GM18502 (cell line): Measurements from ENCODE around the gene CST7.
"Not testable (repeated sequence)": the region's sequence is repeated elsewhere in the genome, so short reads cannot be mapped to it uniquely, and the experiment has no call there.

Source experiments
- ATAC-seq: cut with Tn5 transposase; IDR thresholded peaks from one replicate; pipeline ENCODE4 v1.9.1; 2021; ENCODE audit warnings: mild to moderate bottlenecking; ENCODE audit not compliant: unreplicated experiment, poor library complexity

CST7 gene

DNA sequence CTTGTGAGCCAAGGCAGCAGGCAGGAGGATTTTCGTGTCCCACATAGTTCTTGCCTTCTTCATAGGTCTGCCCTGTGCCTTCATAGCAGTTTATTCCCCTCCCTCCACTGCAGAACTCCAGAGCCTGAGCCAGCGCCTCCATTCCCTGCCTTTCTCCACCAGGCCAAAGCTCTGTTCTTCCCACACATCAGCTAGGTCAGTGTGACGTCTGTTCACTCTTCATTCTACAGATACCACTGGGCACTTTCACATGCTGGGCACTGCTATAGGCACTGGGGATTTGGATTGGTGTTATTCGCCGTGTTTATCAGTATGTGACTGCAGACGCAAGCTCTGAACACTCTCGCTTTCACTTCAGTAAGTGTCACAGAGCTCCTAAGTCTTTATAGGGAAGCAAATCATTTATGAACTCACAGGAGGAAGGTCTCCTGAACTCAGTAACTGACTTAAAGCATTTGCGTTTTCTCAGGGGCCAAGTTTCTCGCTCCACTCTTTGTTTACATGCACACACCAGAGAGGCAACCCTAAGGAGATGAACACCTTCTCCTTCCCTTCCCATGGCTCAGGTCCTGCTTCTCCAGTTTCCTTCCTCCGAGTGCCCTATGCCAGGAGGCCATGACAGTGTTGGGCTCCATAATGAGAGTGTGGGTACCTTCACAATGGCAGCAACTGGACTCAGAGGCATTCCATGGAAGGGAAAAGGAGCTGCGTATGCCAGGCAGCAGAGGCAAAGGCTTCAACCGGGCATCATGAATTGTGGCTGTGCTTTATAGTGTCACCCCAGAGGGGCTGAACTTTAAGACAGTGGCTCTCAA, 49.8 kb downstream of the CST7 start:
- no peak for ATAC-seq

DNA sequence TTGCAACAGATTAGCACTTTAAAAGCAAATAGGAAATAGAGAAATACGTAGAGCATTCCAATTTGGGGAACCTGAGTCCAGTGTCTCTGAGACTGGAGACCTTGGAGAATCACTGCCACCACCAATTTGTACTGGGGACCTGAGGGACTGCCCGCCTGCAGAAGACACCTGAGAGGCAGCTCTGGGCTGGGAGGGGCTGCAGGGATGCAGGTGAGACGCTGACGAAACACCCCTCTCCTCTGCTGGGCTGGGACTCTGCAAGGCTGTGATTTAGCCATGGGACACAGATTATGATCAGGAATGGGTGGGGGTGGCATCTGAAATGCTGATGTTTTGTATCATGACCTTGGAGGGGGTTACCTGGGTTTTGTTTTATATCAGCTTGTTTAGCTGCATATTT, 50.5 kb downstream of the CST7 start:
- ATAC-seq, result no peak

DNA sequence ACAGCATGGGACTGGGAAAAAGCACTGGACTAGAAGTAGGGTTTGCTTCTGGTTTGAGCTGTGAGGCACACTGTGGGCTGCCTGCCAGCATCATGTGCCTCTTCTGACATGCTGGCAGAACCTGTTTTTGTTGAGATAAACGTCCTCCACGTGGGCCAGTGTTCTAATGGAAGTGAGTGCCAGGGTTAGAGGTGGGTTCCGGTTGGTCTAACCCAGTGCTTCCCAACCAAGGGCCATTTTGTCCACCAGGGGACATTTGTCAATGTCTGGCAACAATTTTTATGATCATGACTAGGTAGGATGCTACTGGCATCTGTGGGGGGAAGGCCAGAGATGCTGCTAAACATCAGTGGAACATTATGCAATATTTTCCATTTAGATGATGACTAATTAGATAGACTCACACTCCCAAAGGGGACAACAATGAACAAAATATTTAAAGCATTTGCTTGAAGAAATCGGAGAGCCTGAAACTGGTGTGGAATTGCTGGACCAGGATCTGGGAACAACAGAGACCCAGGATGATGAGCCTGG, 51.3 kb downstream of the CST7 start:
- no peak for ATAC-seq

DNA sequence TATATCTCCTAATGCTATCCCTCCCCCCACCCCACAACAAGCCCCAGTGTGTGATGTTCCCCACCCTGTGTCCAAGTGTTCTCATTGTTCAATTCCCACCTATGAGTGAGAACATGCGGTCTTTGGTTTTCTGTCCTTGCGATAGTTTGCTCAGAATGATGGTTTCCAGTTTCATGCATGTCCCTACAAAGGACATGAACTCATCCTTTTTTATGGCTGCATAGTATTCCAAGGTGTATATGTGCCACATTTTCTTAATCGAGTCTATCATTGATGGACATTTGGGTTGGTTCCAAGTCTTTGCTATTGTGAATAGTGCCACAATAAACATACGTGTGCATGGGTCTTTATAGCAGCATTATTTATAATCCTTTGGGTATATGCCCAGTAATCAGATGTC, 52.3 kb downstream of the CST7 start:
- ATAC-seq, result not testable (repeated sequence)

DNA sequence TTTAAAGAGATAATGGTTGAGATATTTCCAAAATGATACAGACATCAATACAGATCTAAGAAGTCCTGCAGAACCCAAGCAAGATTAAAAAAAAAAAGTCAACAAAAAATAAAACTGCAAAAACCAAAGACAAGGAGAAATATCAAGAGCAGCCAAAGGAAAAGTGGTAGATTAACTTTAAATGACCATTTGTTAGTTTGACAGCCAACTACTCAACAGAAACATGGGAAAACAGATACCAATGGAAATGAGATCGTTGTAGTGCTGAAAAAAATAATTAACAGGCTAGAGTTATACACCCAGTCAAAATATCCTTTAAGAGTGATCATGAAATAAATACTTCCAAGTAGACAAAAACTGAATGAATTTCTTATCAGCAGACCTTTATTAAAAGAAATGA, 53.9 kb downstream of the CST7 start:
- no peak for ATAC-seq

DNA sequence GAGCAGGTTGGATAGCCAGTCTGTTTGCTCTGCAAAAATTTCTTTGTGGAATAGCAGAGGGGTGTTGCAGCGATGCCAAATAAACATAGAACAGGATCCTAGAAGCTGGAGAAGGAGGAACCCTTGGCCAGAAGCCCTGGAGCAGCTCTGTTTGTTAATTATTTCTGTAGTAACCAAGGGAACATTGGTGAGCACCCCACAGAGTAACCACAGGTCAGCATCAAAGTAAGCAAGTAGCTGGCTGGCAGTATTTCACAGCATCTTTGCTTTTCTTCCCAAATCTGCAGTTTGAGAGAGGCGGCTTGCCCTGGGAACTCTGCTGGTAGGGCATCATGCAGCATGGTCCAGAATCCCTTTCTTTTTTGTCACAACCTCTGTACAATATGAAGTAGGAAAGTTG, 56.2 kb downstream of the CST7 start:
- ATAC-seq, result no peak

DNA sequence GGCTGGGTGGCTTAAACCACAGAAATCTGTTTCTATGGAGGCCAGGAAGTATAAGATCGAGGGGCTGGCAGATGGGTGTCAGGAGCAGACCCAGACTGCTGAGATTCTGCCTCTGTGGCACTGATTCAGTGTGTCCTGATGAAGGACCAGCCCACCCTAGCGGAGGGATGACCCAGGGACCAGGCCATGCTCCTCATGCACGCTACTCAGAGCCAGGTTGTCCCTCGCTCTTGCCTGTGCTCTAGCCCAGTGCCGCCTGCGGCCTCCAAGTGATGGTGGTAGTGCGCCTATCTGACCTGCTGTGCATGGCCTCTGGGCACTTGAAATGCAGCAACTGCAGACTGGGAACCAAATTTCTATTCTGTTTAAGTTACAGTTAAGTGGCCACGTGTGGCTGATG, 56.6 kb downstream of the CST7 start:
- ATAC-seq, result no peak

DNA sequence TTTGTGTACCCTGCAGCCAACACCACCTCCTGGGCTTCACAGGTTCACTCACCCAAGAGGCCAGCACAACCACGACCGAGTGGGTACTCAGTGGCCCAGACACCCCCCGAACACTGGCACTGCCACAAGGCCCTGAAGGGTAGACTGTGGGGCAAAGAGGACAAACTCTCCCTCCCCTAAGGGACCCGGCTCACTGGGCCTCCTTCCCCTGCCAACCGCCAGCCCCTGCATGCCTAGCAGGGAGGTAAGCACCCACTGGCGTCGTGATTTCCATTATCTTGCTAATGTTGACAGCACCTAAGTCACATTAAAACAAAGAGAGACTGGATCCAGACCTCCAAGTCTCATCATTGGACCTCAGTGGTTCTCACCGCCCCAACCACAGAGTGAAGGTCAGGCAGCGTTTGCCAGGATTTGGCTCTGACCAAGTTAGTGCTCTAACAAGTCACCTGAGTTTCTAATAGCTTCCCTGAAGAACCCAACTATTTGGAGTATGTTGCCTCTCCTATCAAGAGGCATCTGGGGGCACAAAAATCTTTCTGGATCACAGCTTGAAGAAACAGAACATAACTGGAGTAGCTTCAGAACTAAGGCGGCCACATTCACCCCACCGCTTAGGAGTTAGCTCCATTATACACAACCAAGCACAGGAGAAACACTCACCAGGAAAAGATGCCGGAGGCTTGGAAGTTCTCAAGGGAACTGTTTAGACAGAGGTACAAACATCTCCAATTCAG, 57.5 kb downstream of the CST7 start:
- ATAC-seq, result no peak

DNA sequence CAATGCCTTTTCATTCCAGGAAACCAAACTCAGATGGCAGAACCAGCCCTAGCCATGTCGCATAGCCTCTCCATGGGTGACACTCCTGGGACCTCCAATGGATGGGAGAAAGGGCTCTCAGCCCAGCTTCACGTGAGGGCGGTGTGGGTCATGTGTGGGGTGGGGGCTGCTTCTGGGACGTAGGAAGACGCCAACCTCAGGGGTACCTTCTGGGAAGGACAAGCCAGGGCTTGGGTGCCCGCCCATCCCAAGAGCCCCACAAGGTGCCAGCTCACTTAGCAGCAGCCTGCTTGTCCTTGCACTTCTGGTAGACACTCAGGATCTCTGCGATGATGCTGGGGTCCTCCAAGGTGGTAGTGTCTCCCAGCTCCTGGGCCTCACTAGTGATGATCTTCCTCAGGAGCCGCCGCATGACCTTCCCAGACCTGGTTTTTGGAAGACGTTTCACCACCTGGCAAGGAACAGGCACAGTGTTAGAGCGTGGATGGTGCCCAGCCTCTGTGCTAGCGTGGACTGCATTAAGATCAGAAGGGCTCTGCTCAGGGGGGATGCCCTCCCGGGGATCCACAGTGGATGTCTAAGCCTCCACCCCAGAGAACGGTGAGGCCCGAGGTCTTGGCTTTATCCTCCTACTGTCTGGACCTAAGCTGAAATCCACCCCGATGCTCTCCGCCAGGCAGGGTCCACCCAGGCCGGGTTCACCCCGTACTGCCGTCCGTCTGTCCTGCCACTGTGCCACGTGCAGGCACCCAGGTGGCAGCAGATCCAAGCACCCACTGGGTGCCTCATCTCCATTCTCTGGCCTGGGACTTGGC, 58.6 kb downstream of the CST7 start:
- no peak for ATAC-seq

DNA sequence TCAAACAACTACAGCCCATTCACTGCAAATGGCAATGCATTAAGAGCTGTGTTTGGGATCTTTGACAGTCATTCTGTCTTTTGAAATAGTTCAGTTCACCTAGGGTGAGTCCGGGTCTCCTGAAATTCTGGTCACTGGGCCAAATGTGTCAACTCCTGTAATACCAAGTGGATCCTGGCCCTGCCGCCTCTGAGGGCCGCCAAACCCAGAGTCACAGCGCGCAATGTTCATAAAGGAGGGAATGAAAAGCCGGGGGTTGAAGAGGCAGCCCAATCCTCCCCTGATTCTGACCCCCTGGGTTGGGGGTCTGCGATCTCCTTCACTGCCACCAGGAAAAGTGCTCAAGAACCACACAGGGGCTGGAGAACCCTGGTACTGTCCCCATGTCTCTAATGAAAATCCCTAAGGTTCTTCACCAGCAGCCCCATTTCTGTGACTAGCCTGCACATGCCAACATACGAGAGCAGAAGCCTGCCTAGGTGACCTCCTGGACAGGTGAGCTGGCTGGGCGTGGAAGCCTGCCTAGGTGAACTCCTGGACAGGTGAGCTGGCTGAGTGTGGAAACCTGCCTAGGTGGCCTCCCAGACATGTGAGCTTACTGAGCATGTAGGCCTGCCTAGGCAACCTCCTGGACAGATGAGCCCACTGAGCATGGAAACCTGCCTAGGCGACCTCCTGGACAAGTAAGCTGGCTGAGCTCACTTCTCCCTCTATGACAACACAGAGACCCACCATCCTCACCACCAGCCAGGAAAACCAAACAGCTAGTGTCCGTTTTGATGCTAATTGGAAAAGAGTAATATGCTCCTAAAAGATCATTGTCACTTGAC, 59.5 kb downstream of the CST7 start:
- no peak for ATAC-seq
